Left ventricle myocardium superior (tissue), 1 donor: ENCODE data around the gene THADA. TPM values are rescaled to one million over a fixed set of nuclear protein-coding genes. Genes with fewer than 3 reads are reported as not detected.
"Not testable (repeated sequence)": the region's sequence is repeated elsewhere in the genome, so short reads cannot be mapped to it uniquely, and the experiment has no call there.

Experiments
- ATAC-seq: fragments of 200-7000 bp; cut with Tn5 transposase; one replicate; pipeline ENCODE4 v1.9.1; 2020; ENCODE audit warnings: mild to moderate bottlenecking, moderate library complexity
- DNase-seq: peaks from one replicate; pipeline ENCODE4 v3.0.0-alpha.2; 2020
- intact Hi-C: fragments of 100-400 bp; cut with micrococcal nuclease; formaldehyde crosslinking; loops from one replicate; pipeline ENCODE4 v1.11.0; 2022
- long read RNA-seq: library from polyadenylated mRNA; unstranded; transcript quantifications from one replicate; pipeline ENCODE4 v2.0.0, GENCODE V29; 2021
- total RNA-seq: library from RNA; stranded (reverse); fragmentation: NEBNext Ultra II Directional; extraction: Animal tissue kit (Norgen Biotek cat#: 25700); gene quantifications from one replicate; pipeline ENCODE4 v1.2.1, GENCODE V29; 2021
- donor health status: DM: no; HTN: yes; CAD: no; lungs with severe emphysema.

Gene THADA
- 12.1 TPM for total RNA-seq
- long read RNA-seq, full-length matches to known transcripts = 3 of 9 reads
- long read RNA-seq, partial matches to known transcripts = 4 of 9 reads
- long read RNA-seq, other reads (novel, unspliced or antisense) = 2 of 9 reads

- intact Hi-C loops = no loop called here
- DNase-seq = peak; percentile 98
- ATAC-seq = peak; percentile 99
Observed at GRCh38 chr2:43595603-43596412, at the start of gene THADA. THADA (minus strand) TSS chr2:43596038; CDS start chr2:43592392, 3,646 bp downstream.

DNA sequence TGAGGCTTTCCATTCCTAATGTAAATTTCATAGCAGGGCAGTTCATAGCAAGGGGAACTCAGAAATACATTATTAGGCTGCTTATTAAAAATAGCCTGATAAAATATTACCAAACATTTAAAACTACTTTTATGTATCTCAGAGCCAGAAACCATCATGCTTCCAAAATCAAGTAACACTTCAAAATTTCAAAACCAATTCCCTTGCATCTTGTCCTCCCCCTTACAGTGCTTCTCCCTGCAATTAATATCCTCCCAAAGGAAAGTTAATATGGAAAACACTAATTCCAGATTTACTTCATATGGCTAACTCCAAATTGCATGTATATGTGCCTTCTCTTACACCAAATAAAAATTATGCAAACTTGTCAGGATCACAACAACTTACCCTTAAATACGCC is 47.8 kb upstream of the THADA start:
- intact Hi-C loops = no loop called here
- no peak for DNase-seq
- ATAC-seq = no peak

- ATAC-seq = no peak
Observed at GRCh38 chr2:43642363-43642762, 46.5 kb upstream of the THADA start.

GRCh38 chr2:43637030-43637803 is 41.4 kb upstream of the THADA start, which contains the start of gene PLEKHH2:
PLEKHH2 (plus strand) TSS chr2:43637260; CDS start chr2:43644674, 7,414 bp downstream.
- DNase-seq = peak; percentile 91
- peak; percentile 99 for ATAC-seq
- intact Hi-C loops = no loop called here

More at GRCh38 chr2:43642363-43642762, 46.5 kb upstream of the THADA start:
- no peak for DNase-seq
- intact Hi-C loops = no loop called here

DNA sequence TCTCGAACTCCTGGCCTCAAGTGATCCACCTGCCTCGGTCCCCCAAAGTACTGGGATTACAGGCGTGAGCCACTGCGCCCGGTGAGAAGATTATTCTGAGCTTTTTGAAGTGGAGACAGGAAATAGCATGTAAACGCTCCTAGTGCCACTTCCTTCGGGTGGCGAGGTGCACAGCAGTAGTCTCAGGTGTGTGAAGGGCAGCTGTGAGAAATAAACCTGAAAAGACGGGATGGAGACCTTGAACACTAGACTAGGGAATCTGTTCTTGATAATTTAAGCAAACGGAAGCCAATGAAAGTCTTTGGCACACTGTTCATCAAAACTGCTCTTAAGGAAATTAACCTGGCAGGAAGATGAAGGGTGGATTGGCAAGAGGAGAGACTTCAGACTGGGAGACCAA is 40.8 kb upstream of the THADA start:
- ATAC-seq = no peak
- no peak for DNase-seq
- intact Hi-C loops = no loop called here

- ATAC-seq, intact Hi-C loops, DNase-seq: not testable (repeated sequence)
Observed at GRCh38 chr2:43636153-43636552, 40.3 kb upstream of the THADA start.

DNA sequence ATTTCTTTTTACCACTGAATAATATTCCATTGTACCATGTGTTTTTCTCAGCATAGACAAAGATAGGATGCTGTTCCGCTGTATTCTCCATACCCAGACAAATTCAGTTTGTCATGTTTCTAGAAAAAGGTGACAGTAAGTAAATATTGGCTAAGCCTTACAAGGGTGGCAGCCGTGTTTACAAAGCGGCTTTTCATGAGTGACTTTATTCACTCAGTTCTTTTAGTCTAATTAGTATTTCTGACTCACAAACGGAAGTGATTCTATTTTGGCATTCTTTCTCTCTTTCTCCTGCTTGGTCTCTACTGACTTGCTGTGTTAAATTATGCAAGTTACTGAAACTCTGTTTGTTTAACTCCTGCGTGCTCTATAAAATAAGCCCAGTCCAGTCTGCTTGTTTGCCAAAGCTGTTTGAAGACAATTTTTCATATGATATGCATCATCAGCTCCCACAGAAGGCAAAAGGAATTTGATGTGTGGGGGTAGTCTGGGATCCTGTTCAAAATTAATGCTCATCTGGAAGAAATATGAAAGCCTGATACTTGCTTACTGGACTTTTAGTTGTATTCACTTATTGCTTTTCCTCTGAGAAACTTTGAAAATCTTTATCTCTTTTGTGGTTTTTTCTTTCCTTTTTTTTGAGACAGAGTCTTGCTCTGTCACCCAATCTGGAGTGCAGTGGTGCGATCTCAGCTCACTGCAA is 38.9 kb upstream of the THADA start:
- ATAC-seq = no peak

GRCh38 chr2:43631618-43632317 is 35.9 kb upstream of the THADA start:
- no peak for ATAC-seq
- intact Hi-C loops = no loop called here
- DNase-seq = no peak

More for the DNA sequence above, 38.9 kb upstream of the THADA start:
- intact Hi-C loops = no loop called here
- no peak for DNase-seq

GRCh38 chr2:43622931-43623451 is 27.2 kb upstream of the THADA start:
- ATAC-seq = peak; percentile 84
- intact Hi-C loops = no loop called here
- peak; percentile 54 for DNase-seq

- intact Hi-C loops = no loop called here
- no peak for DNase-seq
Observed at GRCh38 chr2:43619511-43619910, 23.7 kb upstream of the THADA start.

DNA sequence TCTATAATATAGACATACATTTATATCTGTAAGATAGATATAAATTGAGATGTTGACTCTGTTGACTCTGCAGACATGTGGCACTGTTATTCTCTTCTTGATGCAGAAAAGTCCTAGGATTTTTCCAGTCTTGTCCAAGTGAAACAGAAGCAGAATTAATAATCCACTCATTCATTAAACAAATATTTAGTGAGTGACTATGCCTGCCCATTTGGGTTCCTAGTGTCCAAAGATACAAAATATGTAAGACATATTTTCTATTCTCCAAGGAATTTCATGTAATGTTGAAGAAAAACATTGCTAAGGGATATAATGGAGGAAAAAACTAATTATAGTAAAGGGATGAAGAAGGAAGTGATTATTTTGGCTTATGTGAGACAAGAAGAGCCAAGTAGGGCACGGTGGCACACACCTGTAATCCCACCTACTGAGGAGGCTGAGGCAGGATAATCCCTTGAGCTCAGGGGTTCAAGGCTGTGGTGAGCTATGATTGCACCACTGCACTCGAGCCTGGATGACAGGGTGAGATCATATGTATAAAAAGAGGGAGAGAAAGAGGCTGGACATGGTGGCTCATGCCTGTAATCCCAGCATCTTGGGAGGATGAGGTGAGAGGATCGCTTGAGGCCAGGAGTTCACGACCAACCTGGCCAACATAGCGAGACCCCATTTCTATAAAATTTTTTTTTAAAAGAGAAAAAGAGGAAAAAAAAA is 21.3 kb upstream of the THADA start:
- ATAC-seq (no peak), DNase-seq (no peak)
- intact Hi-C loops = no loop called here

More at GRCh38 chr2:43619511-43619910, 23.7 kb upstream of the THADA start:
- no peak for ATAC-seq

DNA sequence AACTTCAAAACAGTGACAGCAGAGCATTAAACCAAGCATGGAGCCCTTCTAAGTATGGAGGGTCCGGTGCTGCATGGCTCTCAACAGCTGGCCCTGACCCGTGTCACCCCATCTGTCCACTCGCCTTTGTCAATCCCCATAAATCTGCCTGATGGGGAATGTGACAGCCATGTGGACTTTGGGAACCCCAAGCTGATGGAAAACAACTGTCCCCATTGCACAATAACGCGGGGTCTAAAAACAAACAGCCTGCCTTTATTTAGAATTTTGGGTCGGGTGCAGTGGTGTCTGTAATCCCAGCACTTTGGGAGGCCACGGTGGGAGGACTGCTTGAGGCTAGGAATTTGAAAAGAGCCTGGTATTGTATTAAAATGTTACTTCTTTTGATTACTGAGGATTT is 17.1 kb upstream of the THADA start:
- ATAC-seq (no peak), DNase-seq (no peak)
- intact Hi-C loops = no loop called here

- ATAC-seq = peak; percentile 91
- DNase-seq = peak; percentile 66
- intact Hi-C loops = no loop called here
Observed at GRCh38 chr2:43611987-43612894, 16.4 kb upstream of the THADA start.

DNA sequence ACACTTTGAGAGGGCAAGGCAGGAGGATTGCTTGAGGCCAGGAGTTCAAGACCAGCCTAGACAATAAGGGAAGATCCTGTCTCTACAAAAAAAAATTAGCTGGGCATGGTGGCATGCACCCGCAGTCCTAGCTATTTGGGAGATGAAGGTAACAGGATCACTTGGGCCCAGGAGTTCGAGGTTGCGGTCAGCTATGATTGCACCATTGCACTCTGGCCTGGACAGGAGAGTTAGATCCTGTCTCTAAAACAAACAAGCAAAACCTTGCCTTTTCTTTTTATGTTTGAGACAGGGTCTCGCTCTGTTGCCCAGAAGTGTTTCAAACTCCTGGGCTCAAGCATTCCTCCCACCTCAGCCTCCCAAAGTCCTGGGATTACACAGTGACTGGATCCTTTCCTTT is 14.5 kb upstream of the THADA start:
- no peak for DNase-seq
- intact Hi-C loops = no loop called here
- no peak for ATAC-seq

DNA sequence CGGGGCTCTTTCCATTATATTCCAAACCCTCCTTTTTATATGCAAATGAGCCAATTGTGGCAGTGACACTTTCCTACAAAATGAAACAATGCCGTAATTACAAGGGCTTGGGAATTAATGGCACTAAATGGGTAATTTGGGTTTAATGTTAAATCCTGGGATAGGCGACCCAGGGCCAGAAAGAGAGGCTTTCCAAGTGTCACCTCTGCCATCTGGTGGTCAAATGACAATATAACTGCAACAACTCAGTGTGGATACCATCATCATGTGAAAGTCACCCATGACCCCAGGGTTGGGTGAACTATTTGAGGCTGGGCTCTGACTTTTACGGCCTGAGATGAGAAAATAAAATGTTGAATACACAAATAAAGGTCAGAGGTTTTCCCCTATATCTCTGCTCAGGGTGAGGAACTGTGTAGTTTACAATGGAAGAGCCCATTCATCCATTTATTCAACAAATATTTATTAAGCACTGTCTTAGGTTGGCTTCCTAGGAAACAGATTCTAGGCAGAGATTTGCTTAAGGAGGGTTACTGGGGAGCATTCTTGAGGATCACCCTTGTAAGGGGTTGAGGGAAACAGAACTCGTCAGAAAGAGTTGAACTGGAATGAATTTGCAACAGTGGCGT is 13.6 kb upstream of the THADA start:
- intact Hi-C loops = no loop called here
- ATAC-seq (peak; percentile 73), DNase-seq (no peak)

- intact Hi-C loops = no loop called here
- ATAC-seq (no peak), DNase-seq (no peak)
Observed at GRCh38 chr2:43605851-43606250, 10.0 kb upstream of the THADA start.
